ENCODE data around the gene TRPV5.

TRPV5 gene

DNA sequence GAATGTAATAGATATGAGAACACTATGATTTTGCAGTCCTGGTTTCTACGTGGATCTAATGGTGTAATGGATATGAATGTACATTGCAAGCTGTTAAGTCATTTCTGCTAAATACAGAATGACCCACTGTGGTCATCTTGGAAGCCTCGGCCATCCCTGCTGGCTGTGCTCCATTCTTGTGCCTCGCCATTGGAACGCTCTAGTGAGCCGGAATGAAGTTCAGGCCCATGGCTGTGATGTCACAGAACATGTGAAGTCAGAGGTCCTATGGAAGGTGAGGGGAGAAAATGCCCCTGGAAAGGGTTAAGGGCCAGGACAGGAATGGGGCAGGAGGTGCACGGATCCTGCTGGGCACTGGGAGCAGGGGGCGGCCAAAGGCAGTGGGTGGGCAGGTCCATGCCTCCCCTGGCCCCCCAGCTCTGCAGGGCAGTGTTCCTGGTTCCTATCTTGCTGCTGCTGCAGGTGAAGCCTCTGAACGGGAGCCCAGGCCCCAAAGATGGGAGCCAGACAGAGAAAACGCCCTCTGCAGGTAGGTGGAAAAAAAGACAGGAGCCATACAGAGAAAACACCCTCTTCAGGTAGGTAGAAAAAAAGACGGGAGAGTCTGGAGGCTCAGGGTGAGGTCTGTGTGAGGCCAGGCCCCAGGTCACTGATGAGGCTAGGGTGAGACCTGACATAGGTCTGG, 5.8 kb upstream of the TRPV5 start, which contains the start of gene LLCFC1:
TSS of gene LLCFC1 (plus strand) at position 259 of the 685 bp plus-strand sequence. CDS start at position 397, 138 bp downstream.
- no peak for FAIRE-seq

DNA sequence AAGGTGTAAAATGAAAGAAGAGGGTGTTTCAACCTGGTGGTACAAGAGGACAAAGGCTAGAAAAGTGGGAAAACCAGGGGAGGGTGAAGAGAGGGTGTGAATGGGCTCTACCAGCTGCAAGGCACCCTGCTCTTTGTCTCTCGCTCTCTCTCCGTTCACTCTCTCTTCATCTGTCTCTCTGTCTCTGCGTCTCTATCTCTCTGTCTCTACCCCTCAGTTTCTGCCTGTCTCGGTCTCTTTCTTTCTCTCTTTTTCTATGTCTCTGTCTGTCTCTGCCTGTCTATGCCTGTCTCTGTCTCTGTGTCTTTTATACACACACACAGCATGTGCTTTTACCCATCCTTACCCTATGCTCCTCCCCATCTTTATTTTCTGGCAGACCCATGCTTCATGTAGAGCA, 5.1 kb upstream of the TRPV5 start:
- no peak for FAIRE-seq

DNA sequence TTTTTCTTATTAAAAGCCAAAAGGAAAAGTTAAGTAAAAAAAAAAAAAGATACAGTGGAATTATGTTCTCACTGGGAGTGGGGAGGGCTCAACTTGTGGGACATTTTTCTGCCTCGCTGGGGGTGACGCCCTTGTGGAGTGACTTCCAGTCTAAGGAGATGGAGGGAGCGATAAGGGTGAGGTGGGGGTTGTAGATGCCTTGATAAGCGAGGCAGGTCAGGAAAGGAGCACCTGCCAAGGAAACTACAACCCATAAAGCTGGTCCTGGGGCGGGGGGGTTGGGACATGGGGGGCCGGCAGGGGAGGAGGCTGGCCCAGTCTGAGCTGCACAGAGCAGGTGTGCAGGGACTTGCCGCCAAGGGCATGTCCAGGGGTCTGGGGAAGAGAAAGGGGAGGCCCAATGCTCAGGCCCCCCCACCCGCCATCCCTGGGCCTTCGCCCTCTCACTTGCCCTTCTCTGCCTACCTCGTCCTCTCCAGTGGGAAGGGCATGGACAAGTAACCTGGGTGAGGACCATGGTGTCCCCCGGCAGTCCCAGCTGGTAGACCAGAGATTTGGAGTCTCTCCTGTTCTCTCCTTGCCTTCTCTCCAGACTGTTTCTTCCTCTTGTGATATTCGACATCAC, 2.5 kb upstream of the TRPV5 start:
- FAIRE-seq: no peak

DNA sequence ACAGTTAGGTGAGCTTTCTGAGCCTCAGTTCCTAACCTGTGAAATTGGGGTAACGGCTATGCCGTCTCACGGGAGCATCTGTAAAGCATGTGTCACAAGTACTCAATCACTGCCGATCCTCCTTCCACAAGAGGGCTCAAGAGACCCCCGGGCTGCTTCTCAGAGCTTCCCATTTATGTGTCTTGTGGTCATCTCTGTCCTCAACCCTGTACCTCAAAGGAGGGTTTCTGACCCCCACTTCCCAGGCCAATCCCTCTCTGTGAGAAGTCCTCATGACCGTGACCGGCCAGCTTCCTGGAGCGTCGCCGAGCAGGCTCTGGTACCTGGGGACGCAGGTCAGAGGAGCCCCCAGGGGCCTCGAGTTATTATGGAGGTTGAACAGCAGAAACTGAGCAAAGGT, 510 bp upstream of the TRPV5 start:
- no peak for FAIRE-seq

DNA sequence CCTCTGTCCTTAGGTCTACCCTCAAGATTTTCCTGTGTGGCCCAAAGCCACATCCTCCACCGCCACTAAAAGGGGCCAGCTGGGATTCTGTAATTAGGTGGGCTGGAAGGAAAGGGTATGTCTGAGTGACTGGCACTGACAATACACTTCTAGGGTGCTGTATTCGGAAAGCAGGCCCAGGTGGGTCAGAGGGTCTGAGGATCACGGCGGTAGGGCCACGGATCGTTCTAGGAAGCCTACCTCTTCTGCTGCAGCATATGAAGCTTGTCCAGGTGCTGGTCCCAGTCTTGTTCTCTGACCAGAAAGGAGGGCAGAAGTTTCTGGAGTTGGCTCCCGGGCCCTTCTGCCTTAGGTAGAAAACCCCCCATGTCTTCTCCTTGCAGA, 462 bp downstream of the TRPV5 start:
- FAIRE-seq: no peak

DNA sequence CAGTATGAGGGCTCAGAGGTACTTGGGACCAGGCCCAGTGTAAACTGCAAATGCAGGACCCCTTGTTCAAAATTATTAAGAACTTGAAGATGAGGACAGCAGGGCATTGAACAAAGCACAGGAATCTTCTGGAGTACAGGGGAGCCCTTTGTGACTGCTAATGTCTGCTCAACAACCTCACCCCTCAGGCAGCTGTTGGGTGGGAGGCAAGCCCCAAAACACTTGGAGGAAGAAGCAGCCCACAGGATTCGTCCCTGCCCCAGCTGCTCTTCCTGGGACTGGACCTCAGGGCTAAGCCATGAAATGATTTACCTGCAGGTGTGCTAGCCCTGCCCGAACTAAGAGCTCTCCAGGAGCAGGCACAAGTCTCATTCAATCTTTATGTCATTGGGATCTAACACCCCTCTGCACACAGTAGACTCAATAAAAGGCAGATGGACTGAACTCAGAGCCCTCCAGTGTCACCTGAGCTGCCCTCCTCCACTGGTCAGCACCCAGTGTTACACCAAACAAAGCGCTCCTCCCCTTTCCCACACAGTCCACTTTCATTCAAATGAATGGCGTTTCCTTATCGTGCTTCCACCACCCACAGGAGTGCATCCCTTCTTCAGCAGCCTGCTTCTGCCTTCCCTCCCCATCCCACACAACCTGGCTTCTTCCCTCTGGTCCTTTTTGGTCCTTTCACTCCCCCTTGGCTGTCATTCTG, 1.0 kb downstream of the TRPV5 start:
- FAIRE-seq: no peak

DNA sequence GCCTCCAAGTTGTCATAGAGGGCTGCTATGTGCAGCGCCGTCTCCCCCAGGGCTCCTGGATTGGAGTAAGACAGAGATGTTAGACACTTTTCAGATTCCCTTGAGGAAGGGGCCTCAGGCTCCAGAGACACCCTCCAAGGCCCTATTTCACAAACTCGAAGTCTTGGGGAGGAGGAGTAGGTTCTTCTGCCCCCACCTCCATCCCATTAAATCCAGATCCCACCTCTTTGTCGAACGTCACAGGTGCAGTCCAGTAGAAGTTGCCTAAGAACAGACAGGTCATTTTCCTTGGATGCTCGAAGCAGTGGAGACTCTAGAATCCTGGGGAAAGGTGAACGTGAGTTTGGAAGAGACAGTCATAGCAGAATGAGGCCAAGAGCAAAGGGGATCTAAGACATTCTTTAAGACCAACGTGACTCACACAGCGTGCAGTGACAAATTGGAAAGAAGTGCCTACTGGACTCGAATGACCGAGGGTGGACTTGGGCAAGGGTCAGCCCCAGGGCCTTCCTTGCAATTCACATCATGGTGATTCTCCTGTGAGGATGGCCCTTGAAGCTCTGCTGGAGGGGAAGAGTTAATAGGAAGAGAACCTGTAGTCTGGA, 3.3 kb downstream of the TRPV5 start:
- FAIRE-seq: no peak

DNA sequence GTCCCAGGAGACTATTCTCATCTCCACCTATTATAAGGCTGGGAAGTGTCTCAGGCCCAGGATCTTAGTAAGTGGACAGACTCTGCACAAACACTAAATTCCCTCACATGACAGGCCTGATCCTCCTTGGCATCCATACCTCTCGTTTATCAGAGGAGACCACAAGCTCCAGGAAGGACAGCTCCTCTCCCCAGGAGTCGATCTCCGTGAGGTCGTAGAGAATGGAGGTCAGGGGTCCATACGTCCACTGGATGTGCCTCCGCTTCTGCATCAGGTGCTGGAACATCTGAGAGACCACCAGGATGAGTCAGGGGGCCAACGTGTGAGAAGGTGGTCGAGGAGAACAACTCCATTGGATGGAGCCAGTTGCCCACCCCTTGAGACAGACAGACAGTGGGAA, 5.6 kb downstream of the TRPV5 start:
- FAIRE-seq: no peak

DNA sequence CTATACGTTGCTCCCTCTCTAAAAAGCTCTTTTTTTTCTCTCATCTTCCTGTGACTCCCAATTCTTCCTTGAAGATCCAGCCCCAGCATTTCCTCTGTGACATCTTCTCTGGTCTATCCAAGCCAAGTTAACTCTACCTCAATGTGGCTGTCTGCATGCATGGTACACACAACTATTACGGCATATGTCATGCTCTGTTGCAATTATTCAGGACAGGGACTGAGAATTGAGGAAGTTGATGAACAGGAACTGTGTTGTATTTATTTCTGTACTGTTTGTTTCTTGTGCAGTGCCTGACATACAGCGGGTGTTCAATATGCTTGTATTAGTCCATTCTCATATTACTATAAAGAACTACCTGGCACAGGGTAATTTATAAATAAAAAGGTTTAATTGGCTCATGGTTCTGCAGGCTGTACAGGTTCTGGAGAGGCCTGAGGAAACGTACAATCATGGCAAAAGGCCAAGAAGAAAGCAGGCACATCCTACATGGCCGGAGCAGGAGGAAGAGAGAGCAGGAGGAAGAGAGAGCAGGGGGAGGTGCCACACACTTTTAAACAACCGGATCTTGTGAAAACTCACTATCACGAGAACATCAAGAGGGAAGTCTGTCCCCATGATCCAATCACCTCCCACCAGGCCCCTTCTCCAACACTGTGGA, 6.3 kb downstream of the TRPV5 start:
- FAIRE-seq: no peak

DNA sequence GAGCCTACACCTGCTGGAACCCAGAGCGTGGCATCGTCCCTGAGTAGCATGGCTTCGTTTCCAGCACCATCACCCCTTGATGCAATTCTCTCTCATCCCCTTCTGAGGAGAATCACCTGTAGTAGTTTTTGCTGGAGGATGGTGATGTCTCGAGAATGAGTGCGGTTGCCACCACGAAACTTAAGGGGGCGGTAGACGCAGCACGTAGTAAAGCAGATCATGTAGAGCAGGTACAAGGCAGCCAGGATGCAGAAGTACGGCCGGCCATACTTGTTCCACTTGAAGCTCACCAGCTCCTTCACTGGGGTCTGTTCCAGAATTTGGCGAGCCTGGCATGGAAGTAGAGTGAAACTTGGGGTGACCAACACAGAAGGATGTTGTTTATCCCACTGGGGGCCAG, 8.1 kb downstream of the TRPV5 start:
- no peak for FAIRE-seq

DNA sequence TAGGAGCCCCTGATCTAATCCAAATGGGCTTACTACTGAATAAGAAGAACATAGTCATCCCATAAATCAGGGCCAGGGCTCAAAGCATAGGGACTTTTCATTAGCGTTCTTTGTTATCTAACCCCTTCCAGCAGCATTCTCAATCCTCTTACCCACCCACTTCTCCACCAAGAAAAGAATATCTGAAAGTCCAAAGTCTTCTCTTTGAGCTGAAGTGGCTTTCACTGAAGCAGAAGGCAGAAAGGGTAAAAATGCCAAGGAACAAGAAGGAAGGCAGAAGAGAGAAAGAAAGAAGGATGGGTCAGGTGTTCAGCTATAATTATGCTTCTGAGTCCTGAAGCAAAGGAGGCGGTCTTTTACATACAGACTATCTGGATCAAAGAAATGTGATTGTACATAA, 10.2 kb downstream of the TRPV5 start:
- FAIRE-seq: no peak

DNA sequence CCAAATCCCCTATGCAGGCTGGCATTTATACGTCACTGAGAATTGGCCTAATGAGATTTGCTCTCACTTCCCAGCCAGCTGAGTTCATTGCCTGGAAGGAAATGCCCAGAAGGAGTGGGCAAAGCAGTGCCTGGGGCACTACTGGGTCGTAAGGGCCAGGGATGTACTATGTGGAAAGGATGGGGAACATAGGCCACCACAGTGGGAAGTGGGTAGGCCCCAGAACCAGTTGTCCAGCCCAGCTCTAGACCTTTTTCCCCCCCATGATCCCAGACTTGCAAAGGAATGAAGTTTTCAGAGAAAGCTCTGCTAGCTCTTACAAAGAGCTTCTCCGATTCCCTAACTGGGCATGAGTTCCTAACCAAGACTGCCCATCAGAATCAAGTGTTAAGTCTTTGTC, 13.9 kb downstream of the TRPV5 start:
- no peak for FAIRE-seq

DNA sequence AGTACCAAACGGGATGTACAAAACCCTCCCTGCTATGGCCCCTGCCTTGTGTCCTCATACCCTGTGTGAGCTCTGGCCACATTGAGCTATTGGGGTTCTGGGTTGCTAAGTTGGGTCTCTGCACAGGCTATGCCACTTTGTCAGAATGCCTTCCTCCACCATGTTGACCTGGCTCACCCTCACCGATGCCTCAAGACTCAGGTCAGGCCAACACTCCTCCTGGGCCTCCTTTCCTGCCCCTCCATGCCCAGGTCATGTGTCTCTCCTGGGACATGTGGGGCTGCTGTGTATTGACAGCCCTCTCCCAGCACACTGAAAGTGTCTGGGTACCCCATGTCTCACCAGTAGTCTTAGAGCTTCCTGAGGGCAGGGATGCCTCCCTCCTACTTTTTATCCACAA, 14.6 kb downstream of the TRPV5 start:
- FAIRE-seq: no peak

DNA sequence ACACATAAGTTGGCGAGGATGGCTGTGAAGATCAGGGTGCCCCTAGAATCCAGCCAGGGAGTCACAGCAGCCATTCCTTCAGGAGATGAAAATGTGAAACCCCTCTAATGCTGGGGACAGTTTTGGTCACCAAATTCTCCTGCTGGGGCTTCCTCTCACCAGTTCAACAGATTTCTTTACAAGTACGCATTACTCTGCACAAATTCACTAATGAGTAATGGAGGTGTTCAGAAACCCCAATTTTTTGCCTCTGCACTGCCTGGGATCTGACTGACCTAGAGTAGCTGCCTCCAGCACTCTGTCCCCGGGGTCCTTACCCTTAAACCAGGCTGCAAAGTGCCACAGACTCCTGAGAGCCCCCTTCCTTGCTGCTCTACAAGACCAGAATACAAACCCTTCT, 16.1 kb downstream of the TRPV5 start:
- FAIRE-seq: no peak

DNA sequence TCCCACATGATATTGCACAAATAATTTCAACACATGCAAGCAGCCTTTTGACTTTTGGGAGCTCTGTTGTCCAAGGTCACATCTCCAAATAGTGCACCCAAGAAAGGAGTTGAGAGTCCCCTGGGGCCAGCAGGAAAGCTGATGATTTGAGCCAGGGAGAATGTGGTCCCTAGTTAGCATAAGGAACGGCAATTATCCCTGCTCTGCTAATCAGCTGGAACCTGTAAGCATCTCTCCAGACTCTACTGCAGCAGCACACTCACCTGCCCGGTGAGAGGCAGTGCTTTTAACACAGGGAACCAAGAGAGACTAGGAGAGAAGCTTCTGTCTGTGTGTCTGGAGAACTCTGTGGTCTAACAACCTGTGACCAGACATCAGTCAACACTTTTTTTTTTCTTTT, 17.0 kb downstream of the TRPV5 start:
- FAIRE-seq: no peak

DNA sequence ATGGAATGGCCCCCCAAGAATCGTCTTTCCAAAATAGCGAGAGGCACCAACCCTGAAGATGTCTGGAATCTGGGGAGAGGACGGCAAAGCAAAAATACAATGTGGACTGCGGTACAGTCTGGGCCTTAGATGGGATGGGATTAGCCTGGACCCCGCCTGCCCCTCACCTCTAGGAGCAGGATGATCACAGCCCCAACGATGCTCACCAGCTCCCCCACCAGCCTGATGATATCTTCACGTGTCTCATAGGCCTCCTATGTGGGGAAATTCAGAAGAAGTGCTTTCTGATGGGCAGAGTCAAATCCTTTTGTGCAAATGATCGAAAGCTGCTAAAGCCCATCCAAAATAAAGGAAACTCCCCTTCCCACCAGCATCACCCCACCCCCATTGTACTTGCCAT, 18.2 kb downstream of the TRPV5 start:
- no peak for FAIRE-seq

DNA sequence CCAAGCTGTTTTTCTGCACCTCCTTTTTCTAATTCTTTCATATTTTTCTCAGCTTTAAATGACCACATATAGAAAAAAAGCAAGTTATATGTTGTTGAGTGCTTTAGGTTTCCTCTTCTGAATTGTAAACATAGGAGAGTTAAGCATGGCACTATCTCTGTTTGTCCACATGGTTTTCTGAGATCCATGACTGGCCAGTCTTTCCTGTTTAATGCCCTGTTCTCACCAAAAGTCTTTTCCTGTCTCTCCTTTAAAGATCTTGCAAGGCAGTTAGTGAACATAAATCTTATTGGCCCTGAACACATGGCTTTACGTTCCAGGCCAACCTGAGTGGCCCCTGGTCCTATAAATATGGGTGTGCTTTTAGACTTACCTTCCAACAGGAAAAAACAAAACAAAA, 19.4 kb downstream of the TRPV5 start:
- no peak for FAIRE-seq

DNA sequence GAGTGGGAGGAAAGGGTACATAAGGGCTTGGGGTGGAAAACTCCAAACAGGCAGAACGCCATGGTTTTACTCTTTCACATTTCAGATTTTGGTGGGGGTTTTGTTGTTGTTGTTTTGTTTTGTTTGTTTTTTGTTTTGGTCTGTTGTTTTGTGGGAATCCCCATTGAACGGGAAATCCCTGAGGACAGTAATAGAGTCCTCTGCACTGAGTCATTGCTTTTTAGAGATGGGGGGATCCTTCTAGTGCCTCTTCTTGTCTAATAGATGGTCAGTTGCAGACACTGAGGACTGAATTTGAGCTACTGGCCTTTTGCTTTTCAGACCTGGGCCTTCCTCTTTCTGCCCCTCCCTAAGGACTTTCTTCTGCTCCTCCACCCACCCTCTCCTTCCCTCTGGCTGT, 20.0 kb downstream of the TRPV5 start:
- no peak for FAIRE-seq

DNA sequence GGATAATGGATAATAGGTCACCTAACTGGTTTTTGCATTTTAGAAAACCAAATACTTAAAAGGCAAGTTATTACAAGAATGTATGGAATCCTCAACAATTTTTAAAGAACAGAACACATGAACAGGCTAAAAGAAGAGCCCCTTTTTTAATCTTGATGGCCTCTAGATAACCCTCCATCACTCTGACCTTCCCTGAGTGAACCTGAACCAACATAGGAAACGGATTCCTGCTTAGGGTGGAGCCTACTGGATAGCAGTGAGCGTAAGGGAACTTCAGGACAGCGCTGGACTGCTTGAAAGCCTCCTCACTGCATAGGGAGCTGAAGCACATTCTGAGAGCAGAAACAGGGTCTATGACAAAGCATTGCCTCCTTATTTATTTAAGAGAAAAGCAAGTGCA, 20.5 kb downstream of the TRPV5 start:
- FAIRE-seq: no peak

DNA sequence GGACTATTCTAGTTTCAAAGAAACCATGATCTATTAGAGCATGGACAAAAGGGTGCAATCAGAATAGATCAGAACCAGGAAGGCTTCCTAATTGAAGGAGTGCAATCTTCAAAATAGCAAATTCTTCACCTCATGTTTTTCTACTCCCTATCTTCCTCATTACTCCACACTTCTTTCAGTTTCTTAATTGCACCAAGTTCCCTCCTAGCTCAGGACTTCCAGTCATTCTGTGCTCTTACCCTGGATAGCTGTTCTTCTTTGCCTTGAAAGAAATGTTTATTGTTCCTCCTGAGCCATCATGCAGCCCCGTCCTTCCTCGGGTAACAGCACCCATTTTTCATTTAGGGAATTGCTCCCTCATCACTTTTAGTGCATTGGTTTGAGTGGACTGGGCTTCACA, 23.1 kb downstream of the TRPV5 start:
- no peak for FAIRE-seq

DNA sequence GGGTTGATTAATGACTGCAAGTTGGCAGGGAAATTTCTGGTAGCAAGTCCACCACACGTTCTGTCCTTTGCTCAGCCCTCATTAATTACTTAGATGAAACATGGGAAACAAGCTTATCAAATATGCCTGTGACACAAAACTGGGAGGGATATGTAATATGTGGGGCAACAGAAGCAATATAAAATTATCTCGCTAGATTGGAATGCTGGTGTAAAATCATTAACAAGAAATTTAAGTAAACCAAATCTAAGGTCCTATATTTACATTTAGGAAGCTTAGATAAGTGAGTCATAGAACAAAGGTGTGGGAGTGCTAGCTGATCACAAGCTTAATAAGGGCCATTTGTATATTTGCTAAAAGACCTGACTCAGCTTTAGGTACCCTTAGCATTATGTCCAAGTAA, 23.5 kb downstream of the TRPV5 start:
- FAIRE-seq: no peak

DNA sequence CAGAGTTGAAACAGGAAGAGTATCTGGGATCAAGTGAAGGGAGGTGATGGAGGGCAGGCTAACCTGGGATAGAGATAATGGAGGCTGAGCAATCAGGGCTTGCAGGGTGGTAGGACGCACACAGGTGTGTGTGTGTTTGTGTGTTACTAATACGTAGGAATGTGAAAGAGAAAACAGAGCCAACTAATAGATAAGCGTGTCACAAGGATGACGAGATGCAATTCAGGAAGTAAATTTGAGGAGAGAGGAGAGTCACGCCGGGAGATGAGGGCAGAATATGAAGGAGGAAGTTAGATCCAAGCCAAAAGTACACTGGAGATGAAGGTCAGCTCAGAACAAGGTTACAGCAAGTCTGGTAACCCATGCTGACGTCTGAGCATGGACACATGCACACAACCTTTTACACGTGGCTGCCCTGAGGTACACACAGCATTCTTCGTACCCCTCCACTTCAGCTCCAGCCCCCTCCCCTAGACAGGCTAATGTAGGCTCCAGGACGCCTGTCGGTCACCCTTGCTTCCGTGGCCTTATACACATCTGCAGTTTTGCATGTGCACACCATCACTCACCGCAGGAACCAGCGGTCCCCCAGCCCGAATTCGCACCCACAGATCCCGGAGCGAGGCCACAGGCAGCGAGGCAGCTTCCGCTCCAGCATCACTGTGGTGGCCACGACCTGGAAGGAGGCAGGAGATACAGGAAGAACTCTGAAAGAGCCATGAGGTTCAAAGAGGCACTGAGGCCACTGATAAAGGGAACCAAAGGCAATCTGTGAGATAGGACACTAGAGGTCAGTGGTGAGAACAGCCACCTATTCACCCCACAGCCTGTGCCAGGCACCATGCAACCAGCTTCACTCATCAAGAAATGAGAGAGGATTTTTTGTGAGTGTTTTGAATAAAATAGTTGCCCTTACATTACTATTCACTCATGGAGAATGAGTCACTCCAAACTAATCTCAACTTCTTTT, 24.3 kb downstream of the TRPV5 start:
- no peak for FAIRE-seq
